Activated T-cell treated with anti-CD3 and anti-CD28 coated beads, Interleukin-2, amount 50 U/mL, for 1 hour (primary cell): ENCODE measurements around the gene GPC6.

Experiments
- DNase-seq: peaks from one replicate; pipeline ENCODE4 v3.0.0-alpha.2; 2020

The GPC6 gene

GRCh38 chr13:94080527-94080926, 853.9 kb downstream of the GPC6 start:
- DNase-seq, result no peak

DNA sequence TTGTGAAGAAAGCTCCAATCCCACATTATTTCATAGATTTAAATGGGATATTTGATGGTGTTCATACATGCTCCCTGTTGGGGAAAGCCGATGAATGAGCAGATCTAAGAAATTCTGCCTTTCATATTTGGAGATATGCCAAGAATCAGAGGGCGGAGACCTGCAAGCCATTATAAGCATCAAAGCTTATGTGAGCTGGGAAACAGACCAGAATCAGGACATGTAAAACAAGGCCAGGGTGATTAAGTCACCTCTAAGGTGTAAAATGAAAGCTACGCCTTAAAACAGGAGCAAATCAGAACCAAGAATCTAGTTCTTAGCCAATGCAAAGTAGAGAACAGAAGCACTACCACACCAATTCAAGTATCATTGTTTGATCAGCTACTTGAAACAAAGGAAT, 860.5 kb downstream of the GPC6 start:
- DNase-seq, result no peak

DNA sequence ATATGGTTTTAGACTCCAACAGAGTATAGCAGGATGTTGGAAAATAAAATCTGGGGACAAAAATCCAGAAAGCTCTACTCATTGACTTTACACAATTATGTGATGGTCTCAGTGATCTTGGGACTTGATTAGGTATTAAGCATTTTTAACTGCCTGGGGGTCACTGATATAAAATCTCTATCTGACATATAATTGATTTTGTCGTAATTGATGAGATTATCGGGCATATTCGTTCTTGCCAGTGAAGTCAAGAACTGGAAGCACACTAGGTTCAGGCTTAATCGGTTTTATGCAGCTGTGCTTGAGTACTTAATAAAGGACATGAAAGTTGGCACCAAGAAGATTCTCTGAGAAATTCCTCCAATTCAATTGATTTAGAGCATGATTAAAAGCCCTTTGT, 862.1 kb downstream of the GPC6 start:
- no peak for DNase-seq

GRCh38 chr13:94090773-94091480, 864.3 kb downstream of the GPC6 start:
- DNase-seq, result no peak

DNA sequence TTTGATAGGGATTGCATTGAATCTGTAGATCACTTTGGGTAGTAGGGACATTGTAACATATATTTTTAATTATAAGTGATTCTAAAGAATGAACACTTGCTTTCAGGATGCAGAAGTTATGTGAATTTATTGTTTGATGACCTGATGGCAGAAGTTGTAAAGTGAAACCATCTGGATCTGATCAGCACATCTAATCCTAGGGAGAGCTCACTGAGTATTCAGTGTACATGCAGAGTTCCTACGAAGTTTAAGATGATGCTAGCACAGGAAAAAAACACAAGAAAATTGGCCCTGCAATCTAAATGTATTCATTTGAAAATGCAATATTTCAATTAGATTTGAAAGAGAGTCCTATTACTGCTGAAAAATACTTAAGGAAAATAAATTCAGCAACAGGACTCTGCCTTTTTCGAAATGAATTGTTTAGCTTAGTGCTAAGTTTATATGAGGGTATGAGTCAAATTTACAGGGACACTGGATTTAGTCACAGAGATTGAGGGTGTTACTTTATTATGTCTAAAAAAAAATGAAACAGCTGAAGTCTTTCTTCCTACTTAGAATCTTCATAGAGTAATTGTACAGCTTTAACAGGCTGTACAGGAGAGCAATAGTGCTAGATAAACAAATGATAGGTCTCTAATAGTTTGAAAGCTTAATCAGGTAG, 867.2 kb downstream of the GPC6 start:
- no peak for DNase-seq

DNA sequence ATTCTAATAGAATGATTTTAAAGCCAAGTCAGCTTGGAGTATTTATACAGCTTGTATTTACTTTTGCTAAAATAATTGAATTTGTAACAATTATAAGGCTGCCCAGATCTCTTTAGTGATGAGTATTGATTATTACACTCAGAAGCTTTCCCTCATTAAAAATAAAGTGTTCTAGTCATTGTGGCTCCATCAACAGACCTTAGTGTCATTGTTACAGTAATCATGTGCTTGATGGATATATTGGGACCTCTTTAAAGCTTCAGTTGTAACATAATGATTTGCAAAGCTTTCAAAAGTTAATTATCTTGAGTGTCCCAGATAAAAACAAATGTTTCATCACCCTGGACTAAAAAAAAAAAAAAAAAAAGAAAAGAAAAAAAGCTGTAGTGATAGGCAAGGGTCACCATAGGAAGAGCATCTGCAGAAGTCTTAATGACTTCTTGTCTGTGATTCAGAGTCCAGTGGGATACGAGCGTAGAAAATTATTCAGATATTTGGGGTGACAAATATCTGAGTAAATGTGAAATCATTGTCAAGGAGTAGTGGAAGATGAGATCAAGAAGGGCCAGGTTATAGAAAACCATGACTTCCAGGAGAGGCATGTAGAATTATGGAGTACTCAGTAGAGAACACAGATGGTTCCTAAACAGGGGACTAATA, 883.2 kb downstream of the GPC6 start:
- DNase-seq, result no peak

- DNase-seq, result no peak
These were observed 885.6 kb downstream of the GPC6 start for GRCh38 chr13:94112227-94112626.

GRCh38 chr13:94112731-94113130, 886.1 kb downstream of the GPC6 start:
- DNase-seq, result no peak

- DNase-seq, result no peak
These were observed 886.6 kb downstream of the GPC6 start for GRCh38 chr13:94113245-94113644.

GRCh38 chr13:94114166-94114565, 887.6 kb downstream of the GPC6 start:
- DNase-seq, result no peak

DNA sequence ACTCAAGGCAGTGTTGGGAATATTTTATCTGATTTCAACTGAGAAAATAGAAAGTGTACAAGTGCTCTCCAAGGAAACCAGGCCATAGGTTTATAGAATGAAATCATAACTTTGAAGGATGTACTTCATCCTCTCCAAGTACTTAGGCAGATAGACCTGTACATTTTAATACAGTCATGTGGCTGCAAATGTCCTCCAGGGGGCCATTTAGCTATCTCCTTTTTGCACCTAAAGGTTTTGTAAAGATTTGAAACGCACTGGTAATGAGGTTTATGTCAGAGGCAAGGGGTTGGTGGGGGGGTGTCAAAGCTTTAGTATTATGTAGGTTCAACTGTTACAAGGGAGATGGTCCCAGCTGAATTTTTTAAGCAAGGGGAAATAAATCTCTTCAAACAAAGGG, 888.4 kb downstream of the GPC6 start:
- DNase-seq, result no peak

GRCh38 chr13:94119360-94119936, 892.8 kb downstream of the GPC6 start:
- DNase-seq, result no peak

GRCh38 chr13:94120878-94121277, 894.3 kb downstream of the GPC6 start:
- DNase-seq, result no peak

DNA sequence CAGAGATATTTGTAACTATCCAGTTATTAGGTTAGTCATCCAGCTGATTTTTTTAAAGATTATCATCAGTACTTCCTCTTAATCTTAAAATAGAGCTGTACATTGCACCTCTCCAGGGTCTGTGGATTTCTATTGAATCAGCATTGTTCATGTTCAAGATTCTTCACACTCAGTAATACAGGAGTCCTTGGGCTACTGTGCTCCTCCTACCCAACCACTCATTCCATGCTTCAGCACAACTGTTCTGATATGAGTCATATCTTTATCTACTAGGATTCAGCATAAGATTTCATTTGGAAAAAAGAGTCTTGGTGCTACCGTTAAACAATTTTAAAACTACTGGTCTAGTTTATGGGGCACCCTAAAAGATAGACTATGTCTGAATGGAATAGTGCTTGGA, 895.1 kb downstream of the GPC6 start:
- DNase-seq, result no peak

- no peak for DNase-seq
These were observed 895.8 kb downstream of the GPC6 start for GRCh38 chr13:94122300-94122915.

- DNase-seq, result no peak
These were observed 897.0 kb downstream of the GPC6 start for GRCh38 chr13:94123557-94123956.

DNA sequence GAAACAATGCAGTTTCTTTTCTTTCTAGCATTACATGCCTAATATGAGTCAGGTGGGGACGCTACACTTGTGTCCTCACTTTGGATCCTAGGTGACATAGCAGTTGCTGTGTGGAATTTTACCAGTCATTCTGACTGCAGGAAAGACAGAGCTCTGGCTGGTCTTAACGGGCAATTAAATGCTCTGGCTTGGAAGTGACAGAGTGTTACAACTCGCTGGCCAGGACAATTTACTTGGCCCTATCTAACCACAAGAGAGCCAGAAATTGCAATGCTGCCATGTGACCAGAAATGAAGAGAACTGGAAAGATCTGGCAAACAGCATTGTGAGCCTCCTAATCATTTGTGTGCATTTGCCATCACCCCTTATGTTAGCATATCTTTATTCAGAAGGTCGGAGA, 901.8 kb downstream of the GPC6 start:
- no peak for DNase-seq

GRCh38 chr13:94129490-94129894, 902.9 kb downstream of the GPC6 start:
- no peak for DNase-seq

GRCh38 chr13:94138831-94139230, 912.2 kb downstream of the GPC6 start:
- DNase-seq, result no peak

DNA sequence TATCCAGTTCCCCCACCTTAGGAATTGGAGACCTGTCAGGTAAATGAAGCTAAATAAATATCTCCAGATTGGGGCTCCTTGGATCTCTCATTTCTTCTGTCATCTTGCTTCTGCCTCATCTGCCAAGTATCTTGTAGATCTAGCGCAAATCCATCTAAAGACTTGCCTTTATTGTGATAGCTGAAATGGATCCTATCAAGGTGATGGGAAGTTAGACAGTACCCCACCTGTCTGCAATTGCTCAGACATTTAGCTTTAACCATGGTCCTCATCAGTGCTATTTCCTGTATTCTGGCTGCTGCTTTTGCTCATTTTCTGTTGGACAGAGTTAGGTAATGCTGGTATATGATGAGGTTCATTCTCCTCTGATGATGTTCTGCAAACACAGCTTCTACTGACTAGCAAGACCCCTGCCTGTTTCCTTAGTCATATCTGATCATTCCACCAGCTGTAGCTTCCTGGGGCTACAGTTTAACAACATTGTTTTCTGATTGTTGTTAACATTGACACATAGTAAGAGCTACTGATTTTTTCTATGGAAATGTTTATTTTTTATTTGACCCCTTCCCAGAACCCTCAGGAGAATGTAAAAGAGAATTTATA, 912.9 kb downstream of the GPC6 start:
- no peak for DNase-seq

DNA sequence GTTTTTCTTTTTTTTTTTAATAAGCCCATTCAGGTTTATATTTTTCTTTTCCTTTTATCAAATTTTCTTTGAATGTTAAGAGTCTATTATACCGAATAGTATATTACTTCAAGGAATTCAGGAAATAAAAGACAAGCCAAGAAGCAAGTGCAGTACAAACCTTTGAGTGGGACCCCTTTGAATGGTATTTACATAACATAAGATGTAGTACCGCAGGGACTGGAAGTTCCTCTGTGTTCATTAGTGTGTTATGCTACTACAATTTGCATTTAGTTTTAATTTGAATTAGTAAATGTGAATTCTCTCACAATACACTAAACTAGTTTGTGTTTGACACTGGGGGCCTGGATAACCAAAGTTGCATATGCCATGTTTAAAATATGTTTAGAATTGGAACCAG, 913.4 kb downstream of the GPC6 start:
- no peak for DNase-seq

- DNase-seq, result no peak
These were observed 913.9 kb downstream of the GPC6 start for GRCh38 chr13:94140511-94140910.
